GM12892 (cell line): ENCODE data around the gene SYNDIG1.

Experiments used
- POLR2A ChIP-seq: IDR thresholded peaks from 2 replicates; pipeline ENCODE4 v1.6.1; 2011; ENCODE audit warnings: low read depth, low read length, control low read depth
- POLR2AphosphoS5 ChIP-seq: IDR thresholded peaks from 2 replicates; pipeline ENCODE4 v1.6.1; 2011; ENCODE audit warnings: low read depth, low read length, control low read depth
- TAF1 ChIP-seq: IDR thresholded peaks from 2 replicates; pipeline ENCODE4 v1.6.1; 2011; ENCODE audit warnings: low read depth, mild to moderate bottlenecking, control low read depth, low read length, borderline replicate concordance

- TF ChIP-seq POLR2AphosphoS5 (no peak), POLR2A (no peak), TAF1 (no peak)
Observed at GRCh38 chr20:24657196-24657595, 187.8 kb downstream of the SYNDIG1 start.
